GM21515 (cell line): ENCODE measurements around the gene RAB1B.

ENCODE experiments used
- ATAC-seq: cut with Tn5 transposase; IDR thresholded peaks from one replicate; pipeline ENCODE4 v1.9.1; 2021; ENCODE audit not compliant: unreplicated experiment

The RAB1B gene

DNA sequence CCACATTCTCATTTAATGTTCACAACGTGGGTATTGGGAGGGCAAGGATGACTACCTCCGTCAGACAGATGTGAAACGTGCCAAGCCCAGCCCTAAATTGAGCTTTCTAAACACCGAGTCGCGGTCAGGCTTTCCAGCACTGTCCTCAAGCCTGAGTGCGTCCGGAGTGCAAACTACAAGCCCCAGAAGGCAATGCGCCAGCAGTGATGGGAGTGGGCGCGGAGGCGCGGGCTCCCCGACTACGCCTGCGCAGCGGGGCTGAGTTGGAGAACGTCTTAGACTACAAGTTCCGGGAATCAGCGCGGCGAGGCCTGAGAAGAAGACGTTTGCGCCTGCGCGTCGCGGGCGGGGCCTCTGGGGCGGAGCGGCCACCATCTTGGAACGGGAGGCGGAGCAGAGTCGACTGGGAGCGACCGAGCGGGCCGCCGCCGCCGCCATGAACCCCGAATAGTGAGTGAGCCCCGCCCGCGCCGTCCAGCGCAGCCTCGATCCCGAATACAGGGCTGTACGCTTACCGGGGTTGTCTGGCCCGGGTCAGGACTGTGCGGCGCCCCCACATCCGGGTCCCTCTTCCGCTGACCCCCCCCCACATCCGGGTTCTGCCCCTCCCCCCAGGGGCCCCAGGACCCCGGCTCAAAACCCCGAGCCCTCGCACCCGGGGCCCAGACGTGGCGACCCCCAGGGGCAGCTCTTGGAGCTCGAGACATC is at the start of gene RAB1B:
Gene RAB1B (plus strand): TSS at position 396 of the 708 bp plus-strand sequence. CDS start 41 bp downstream, at position 437.
- ATAC-seq, result peak; percentile 72

DNA sequence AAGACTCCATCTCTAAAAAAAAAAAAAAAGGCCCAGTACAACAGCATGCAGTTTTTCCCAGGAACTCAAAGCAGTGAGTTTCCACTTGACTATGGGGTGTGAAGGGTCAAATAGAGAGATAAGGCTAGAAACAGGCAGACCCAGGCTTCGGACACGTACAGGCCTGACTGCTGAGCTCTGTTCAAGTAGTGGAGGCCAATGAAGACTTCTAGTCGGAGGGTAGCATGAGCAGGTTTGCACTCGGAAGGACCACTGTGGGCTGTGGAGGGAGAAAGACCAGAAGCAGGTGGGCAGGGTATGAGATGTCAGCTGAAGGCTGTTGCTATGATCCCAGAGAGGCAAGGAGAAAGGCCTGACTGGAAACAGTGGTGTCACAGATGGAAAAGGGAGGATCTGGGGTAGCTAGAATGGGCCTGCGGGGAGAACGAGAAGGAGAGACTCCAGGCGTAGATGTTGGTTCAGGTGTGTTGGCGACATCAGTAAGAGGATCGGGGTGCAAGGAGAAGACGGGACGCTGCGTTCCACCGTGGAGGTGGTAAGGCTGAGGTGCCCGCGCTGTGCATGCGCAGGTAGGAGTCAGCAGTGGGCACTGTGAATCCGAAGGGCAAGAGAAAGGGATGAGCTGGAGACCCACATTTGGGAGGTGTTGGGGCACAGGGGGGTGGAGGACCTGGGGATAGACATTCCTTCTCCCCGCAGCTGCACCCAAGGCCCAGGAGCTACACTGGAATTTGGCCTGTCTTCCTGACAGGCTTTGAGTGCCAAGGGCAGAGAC is 49.4 kb upstream of the RAB1B start:
- ATAC-seq, result no peak

DNA sequence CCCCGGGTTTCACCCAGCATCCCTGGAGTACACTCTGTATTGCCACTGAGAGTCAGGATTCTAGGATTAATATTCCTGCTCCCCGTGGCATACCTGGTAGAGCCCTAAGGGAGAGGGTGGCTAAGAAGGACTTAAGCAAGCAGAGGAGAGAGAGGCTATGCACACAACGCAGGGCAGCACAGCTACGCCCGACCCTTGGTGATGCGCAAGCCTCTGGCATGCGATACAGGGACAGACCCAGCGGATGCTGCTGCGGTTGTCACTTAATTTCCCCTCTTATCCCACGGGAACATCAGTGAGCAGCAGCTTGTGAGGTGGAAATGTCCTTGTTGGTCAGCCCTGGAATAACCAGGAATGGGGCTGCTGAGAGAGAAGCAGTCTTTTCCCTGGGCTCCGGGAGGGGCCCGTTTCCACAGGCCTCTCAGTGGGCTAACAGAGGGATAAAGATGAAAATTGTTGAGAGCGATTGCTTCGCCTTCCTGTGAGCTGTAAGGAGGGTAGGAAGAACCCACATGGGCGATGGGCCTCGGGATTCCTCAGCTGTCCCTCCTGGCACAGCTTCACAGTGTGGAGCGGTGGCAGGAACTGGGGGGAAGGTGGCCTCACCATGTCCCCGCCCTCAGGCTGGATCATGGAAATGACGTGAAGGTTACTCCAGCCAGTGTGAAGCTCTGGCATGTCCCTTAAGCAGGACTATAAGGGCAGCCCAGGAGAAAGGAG is 48.4 kb upstream of the RAB1B start:
- no peak for ATAC-seq

DNA sequence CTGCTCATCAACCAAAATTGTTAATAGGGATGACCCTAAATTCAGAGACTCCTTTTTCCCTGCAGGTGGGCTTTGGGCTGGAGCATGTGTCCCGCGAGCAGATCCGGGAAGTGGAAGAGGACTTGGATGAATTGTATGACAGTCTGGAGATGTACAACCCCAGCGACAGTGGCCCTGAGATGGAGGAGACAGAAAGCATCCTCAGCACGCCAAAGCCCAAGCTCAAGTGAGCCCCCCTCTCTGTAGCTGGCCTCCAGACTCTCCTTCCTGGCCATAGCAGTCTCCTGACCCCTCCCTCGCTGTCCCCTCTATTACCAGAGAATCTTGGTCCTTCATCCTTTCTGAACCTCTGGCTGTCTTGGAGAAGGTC is 47.9 kb upstream of the RAB1B start:
- ATAC-seq, result no peak

DNA sequence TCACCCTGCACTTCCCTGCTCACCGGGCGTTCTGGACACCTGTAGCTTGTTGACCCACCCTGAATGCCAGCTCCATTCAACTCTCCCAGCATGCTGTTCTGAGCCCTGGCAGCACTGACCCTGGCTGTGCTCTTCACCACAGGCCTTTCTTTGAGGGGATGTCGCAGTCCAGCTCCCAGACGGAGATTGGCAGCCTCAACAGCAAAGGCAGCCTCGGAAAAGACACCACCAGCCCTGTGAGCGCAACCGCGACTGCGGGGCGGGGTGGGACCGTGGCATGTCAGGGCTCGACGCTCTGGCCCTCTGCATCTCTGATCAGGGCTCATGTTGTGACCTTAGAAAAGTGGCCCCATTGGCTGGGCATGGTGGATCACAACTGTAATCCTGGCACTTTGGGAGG is 47.4 kb upstream of the RAB1B start:
- no peak for ATAC-seq

DNA sequence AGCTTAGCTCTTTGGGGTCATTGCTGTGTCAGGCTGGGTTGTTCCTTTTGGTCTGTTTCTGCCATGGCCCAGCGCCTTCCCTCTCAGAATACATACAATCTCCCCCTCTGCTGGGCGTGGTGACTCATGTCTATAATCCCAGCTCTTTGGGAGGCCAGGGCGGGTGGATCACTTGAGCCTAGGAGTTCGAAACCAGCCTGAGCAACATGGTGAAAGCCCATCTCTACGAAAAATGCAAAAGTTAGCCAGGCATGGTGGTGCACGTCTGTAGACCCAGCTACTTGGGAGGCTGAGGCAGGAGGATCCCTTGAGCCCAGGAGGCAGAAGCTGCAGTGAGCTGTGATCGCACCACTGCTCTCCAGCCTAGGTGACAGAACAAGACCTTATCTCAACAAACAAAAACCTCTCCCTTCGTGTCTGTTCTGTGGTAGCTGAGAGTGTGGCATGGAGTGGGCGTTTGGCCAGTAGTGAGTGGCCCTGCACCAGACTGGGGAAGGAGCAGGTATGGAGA is 46.7 kb upstream of the RAB1B start:
- peak; percentile 10 for ATAC-seq

DNA sequence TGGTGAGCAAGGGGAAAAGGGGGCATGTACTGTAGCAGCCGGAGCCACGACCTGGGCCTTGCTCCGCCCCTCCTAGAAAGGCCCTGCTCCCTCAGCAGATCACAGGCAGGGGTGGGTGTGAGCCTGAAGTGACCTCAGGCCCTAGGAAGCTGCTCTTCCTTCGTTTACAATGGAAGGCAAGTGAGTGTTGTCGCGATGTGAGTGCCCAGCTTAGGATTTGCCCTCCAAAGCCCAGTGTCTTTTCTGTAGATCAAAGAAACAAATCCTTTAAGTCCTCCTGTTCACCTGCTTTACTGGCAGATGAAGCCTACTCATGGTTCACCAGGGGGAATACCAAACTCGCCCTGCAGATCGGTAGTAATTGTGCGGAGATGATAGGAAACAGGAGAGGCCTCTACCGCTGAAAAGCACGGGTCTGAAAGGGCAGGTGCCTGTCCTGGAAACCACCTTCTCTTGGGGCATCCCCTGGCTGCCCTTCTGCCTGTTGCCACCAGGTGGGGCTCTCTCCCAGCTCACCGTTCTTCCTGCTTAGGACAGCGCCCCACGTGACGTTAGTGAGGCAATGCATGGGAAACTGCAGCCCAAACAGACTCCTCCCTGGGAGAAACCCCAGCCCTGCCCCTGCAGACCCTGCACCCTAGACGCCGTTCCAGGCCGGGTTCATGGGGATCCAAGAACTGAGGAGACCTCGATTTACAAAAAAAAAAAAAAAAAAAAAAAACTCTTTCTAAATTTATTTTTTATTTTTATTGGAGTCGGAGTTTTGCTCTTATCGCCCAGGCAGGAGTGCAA is 45.9 kb upstream of the RAB1B start:
- ATAC-seq, result peak; percentile 75

DNA sequence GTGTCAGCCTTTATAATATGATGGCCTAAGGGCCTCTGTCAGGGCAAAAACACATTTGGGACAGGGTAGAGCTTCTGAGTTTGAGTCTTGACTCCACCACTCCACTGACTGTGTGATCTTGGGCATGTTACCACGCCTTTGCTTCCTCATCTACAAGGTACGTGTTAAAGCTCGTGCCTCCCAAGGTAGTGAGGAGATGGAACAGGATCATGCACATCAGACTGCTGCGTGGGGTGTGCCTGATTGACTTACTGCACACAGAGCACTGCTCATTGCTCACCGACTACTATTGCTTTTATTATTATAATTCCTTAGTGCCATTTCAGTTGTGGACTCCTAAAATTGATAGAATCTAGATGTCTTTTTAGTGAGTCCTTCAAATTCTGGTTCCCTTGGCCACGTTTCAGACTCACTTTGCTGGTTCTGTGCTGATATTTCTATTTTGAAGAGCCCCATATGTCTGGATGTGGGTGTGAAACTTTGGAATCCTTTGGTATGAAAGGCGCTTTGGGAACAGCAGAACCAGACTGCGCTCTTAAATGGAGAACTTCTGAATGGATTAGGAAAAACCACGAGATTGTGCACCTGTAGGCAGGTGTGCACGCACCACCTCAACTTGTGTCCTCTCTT is 44.1 kb upstream of the RAB1B start:
- ATAC-seq, result no peak

DNA sequence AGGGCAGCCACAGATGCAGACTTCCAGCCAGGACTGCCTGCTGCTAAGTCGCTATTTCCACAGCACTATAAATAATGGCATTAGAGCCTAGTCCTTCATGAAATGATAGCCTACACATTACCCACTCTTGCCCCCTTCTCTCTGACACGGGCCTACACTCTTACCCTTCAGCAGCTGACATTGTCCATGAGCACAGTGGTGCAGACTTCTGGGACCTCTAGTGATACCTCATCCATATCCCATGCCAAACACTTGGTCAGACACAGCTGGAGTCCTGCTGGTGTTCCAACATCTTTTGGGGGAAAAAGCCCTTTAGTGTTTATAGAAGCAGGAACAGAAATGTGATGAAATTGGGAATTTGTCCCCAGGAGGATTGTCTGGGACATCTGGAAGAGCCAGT is 43.4 kb upstream of the RAB1B start:
- no peak for ATAC-seq

DNA sequence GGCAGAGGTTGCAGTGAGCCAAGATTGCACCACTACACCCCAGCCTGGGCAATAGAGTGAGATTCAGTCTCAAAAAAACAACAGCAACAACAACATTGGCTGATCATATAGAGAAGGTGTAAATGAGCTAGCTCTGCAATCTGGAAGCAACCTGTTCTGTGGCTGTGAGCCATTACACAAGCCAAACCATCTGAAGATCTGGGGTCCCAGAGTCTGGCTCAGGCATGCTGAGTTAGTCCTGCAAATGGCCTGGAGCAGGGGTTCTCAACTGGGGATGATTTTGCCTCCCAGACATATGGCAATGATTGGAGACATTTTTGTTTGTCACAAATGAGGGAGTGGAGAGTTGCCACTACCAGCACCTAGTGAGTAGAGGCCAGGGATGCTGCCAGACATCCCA is 42.3 kb upstream of the RAB1B start:
- no peak for ATAC-seq

DNA sequence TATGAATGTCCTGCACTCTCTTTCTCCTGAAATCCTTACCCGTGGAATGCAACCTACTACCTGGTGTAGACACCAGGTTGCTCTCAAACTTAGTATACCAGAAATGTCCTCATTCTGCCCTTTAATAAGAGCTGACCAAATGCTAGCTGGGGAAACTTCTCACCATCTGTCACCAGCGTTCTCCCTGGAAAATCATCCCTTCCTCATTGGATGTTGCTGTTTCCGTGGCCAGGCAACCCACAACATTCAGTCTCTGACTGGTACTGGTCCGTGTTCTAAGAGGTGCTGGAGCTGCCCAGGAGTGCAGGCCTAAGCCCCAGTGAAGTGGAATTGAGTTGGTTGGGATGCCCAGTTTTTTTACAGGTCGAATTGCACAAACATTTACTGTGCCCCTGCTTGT is 40.7 kb upstream of the RAB1B start:
- no peak for ATAC-seq

DNA sequence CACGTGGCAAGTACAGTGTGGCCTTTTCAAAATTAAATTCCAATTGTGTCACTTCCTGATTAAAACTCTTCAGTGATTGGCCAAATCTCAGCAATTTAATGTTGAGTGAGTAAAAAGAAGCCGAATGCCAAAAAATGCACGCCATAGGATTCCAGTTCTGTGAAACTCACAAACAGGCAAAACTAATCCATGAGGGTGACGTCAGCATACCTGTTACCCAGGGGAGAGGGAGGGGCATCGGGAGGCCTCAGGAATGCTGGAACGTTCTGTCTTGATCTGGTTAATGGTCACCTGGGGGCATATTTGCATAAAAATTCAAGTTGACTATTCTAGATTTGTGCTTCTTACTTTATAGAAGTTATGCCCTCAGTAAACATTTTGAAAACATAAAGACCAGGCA is 39.9 kb upstream of the RAB1B start:
- ATAC-seq, result no peak

DNA sequence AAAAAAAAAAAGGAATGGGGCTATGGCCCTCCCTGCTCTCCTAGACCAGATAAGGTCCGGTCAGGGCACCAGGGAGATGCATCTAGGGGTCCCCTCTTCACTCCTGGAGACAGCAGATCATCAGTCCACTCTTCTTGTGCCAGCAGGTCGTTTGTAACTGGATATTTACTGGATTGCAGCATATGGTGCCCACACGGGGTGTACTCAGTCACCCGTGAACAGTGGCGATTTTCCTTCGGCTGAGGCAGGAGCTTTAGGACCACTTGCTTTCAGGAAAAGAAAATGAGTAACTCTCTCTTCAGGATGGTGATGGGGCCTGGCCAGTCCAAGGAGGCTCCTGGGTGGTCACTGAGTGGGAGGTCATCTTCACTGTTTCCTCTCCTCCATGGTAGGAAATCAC is 38.3 kb upstream of the RAB1B start:
- no peak for ATAC-seq

DNA sequence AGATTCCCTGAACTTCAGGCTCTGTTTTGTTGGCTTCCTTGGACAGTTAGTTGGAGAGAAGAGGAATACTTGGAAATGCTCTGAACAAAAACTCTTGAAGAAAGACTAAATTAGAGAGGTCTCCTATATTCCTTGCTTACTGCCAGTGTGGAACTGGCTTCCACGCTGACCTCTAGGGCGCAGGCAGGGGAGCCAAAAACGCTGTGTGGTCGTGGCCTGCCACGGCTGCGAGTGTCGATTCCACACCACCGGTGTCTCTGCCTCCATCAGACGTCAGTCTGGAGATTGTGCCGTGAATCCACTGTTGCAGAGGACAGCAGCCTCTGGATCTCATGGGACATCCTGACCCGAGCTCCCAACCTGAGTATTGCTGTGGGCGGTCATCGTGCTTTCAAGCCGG is 37.5 kb upstream of the RAB1B start:
- no peak for ATAC-seq

DNA sequence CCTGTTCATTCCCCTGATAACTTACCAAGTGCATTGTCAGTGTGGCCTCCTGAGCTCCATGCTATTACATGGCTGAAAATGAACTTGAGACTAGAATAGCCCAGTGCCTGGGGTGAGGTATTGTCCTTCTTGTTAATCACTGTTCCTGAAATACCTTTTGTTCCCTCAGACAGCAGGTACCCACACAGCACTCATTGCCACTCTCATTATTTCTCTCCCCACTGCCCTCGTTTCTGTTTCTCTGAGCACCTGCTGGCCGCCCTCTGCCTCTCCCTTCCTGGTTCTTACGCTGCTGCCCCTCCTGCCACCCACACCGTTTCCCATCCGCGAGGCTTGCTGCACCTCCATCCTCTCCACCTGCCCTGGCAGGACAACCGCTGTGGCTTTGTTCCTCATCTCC is 36.9 kb upstream of the RAB1B start:
- ATAC-seq, result no peak

DNA sequence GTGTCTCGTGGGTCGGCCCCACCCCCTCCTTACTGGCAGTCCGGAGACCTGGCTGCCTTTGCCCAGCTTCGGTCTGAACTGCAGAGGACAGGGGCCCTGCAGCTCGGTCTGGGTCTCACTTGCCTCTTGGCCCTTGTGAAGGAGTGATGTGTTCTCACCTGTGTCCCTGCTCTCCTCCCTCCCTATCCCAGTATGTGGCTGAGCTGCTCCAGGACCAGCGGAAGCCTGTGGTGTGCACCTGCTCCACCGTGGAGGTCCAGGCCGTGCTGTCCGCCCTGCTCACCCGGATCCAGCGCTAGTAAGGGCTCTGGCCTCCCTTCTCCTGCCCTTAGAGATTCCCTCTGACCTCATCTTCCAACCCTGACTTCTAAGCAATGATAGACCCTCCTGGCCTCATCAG is 35.7 kb upstream of the RAB1B start:
- no peak for ATAC-seq

DNA sequence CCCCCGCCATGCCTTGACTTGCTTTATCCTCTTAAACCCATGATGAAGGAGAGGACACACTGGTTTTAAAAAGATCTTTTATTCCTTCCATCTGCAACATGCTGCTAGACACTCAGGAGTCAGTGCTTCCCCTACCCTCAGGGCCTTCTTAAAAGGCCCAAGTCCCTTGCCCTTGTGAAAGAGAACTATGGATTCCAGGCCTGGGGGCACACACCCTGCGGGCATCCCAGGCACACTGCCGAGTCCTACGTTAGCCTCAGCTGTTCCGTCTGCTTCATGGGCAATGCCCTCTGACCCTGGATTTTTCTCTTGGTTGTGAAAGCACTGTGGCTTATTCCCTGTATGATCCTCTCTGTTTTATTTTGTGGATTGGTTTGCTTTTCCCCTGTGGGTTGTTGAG is 35.1 kb upstream of the RAB1B start:
- ATAC-seq, result no peak

DNA sequence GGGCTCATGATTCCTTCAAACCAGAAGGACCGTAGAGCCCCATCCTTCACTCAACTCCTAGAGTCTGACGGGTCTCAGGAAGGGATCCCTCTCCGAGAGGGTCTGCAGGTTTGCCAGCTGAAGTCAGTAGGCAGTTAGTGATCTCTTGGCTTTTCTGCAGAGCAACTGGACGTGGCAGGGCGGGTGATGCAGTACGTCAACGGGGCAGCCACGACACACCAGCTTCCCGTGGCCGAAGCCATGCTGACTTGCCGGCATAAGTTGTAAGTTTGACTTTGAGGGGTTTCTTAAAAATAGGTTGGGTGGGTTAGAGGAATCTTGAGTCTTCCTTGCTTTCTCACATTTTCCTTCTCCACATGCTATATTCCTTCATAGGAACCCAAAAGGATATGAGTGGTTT is 33.3 kb upstream of the RAB1B start:
- ATAC-seq, result no peak

DNA sequence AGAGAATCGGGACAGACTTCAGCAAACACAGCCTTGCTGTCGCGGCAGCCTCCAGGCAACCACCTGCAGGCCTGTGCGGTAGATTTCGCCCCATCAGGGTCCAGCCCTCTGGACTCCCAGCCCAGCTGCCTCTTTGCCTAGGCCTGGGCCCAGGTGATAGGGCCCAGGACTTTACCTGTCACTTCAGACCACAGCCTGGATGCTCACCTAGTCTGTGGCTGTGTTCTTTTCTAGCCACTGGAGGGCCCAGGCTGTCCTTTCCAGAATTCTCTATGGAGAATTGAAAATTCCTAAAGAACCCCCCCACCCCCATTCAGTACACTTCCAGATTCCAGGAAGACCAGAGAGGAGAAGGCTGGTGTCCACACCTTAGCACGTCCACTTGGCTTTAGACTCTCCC is 30.6 kb upstream of the RAB1B start:
- ATAC-seq, result no peak

DNA sequence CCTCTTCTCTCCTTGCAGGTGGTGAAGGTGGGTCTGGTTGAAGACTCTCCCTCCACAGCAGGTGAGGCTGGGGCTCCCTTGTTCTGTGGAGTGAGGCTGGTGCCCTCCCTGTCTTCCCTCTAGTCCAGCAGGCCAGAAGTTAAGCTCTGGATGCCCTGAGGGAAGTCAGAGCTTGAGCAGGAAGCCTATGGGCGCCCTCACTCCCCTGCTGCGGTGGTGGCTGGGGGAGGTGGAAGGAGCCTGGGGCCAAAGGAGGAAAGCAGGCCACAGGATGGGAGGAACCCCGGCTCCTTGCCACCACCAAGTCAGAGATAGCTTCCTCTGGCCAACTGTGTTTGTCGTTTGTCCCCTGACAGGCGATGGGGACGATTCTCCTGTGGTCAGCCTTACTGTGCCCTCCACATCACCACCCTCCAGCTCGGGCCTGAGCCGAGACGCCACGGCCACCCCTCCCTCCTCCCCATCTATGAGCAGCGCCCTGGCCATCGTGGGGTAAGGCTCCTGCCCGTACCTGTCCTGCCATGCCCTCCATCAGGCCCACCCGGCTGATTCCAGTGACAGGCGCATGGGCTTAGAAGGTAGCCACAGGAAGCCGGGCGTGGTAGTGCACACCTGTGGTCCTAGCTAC is 29.5 kb upstream of the RAB1B start:
- no peak for ATAC-seq
